ENCODE results near the gene CPT1A. TPM values are rescaled to one million over a fixed set of nuclear protein-coding genes. Genes with fewer than 3 reads are reported as not detected.

Gene CPT1A
- polyA plus RNA-seq, 1 of the 3 experiments (the other 2 are of a cell fraction) = 31.2 TPM

DNA sequence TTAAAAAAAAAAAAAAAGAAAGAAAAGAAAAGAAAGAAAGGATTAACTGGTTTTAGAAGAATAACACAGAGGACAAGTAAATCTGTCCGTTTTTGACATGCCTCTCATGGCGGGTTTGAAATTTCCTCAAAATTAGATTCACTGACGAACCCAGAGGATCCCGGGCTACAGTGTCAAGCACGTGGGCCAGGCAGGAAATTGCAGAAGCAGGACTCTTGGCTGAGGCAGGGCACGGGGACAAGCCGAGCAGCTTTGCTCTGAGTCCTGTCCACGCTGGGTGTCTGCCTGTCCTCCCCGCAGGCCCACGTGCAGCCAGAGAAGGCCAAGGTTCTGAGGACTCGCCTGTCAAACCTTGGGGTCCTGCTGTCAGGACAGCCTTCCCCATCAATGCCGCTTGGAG lies 132.7 kb downstream of the CPT1A start:
- H3K27me3 ChIP-seq (ENCODE audit: insufficient read depth) = no peaks in the 10 kb centered on the region
- no peaks in the 10 kb centered on the region for H3K79me2 ChIP-seq (ENCODE audit: insufficient read depth)
- CTCF ChIA-PET = no interaction called here

DNA sequence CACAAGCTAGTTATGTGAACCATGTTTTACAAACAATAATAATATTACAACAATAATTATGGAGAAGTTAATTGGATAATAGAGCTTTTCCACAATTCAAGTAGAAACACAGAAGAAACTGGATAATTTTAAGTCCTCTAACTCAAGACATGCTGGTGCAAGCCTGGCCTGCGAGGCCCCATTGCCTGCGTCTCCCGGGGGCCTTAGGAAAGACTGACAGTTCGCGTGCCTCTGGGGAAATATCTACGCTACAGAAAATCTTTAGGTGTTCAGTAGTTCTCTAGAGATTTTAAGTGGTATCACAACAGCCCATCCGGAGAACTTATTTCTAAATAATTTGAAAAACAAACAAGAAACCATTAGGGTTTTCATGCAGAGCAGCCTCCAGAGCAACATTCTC lies 134.2 kb downstream of the CPT1A start:
- no peaks in the 10 kb centered on the region for H3K27me3 ChIP-seq (ENCODE audit: insufficient read depth)
- no peaks in the 10 kb centered on the region for H3K9me2 ChIP-seq
- H4K20me1 ChIP-seq (ENCODE audit: insufficient read depth) = no peaks in the 10 kb centered on the region
- no peak overlapping the region for H3K9ac ChIP-seq
- no peak overlapping the region for H3K4me3 ChIP-seq (ENCODE audit: low read depth in 2 of 2, low read length in 1 of 2)
- CTCF ChIA-PET = interaction anchor here (0.7 to 1.3 kb wide), 2 partner anchors 17 to 18 kb away, joined by 3 read pairs; no protein-coding TSS in a partner anchor
- no peaks in the 10 kb centered on the region for H3F3A ChIP-seq (replicated peaks; ENCODE audit: insufficient read depth)
- no peak overlapping the region for H2AFZ ChIP-seq (ENCODE audit: low read depth)
- POLR2A ChIA-PET = no interaction called here
- no peaks in the 10 kb centered on the region for H3K79me2 ChIP-seq (ENCODE audit: insufficient read depth)
- no peak for DNase-seq
- TF ChIP-seq EP300 (IDR thresholded peaks at IDR 0.05; ENCODE audit: borderline replicate concordance in 1 of 2, low read depth in 1 of 2, low read length in 1 of 2) (no peak), MEF2A (IDR thresholded peaks at IDR 0.05; ENCODE audit: borderline replicate concordance, low read depth) (no peak), EZH2phosphoT487 (IDR thresholded peaks at IDR 0.05; ENCODE audit: borderline replicate concordance, low read depth) (no peak), YY1 (IDR thresholded peaks at IDR 0.05; ENCODE audit: low read depth) (no peak), RAD21 (IDR thresholded peaks at IDR 0.05; ENCODE audit: low read length) (no peak), FOXM1 (IDR thresholded peaks at IDR 0.05; ENCODE audit: low read depth) (no peak), CHD2 (IDR thresholded peaks at IDR 0.05; ENCODE audit: low read length, partially characterized antibody) (no peak), SMC3 (IDR thresholded peaks at IDR 0.05; ENCODE audit: low read depth, low read length) (no peak), TEAD4 (IDR thresholded peaks at IDR 0.05; ENCODE audit: borderline replicate concordance, insufficient read depth) (no peak), ELF1 (IDR thresholded peaks at IDR 0.05) (no peak), FOSL2 (IDR thresholded peaks at IDR 0.05; ENCODE audit: borderline replicate concordance, low read depth) (no peak), GATA2 (CRISPR knock-in tag; IDR thresholded peaks at IDR 0.05) (no peak), JUND (IDR thresholded peaks at IDR 0.05) (no peak)
- TF ChIP-seq, protein P1, sequence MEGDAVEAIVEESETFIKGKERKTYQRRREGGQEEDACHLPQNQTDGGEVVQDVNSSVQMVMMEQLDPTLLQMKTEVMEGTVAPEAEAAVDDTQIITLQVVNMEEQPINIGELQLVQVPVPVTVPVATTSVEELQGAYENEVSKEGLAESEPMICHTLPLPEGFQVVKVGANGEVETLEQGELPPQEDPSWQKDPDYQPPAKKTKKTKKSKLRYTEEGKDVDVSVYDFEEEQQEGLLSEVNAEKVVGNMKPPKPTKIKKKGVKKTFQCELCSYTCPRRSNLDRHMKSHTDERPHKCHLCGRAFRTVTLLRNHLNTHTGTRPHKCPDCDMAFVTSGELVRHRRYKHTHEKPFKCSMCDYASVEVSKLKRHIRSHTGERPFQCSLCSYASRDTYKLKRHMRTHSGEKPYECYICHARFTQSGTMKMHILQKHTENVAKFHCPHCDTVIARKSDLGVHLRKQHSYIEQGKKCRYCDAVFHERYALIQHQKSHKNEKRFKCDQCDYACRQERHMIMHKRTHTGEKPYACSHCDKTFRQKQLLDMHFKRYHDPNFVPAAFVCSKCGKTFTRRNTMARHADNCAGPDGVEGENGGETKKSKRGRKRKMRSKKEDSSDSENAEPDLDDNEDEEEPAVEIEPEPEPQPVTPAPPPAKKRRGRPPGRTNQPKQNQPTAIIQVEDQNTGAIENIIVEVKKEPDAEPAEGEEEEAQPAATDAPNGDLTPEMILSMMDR (IDR thresholded peaks at IDR 0.05) = no peak
- TF ChIP-seq, protein P2, sequence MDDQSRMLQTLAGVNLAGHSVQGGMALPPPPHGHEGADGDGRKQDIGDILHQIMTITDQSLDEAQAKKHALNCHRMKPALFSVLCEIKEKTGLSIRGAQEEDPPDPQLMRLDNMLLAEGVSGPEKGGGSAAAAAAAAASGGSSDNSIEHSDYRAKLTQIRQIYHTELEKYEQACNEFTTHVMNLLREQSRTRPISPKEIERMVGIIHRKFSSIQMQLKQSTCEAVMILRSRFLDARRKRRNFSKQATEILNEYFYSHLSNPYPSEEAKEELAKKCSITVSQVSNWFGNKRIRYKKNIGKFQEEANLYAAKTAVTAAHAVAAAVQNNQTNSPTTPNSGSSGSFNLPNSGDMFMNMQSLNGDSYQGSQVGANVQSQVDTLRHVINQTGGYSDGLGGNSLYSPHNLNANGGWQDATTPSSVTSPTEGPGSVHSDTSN (IDR thresholded peaks at IDR 0.05) = no peak
- 86% methylated on average over 7 of the region's 7 CpGs for WGBS (ENCODE audit: low lambda C conversion rate)
- peaks cover 0 to 9% of the 10 kb centered on the region in 2 experiments; a peak in 1 of 4 replicates for H3K4me1 ChIP-seq (ENCODE audit: control insufficient read depth in 1 of 2, insufficient read depth in 2 of 2, low read depth in 1 of 2, low read length in 1 of 2)
- H3K4me2 ChIP-seq = no peak overlapping the region
- no peaks in the 10 kb centered on the region for H3K9me3 ChIP-seq
- no peaks in the 10 kb centered on the region for H3K36me3 ChIP-seq (replicated peaks in 1 of 2; ENCODE audit: control insufficient read depth in 1 of 2, insufficient read depth in 2 of 2, low read length in 1 of 2)
- H3K27ac ChIP-seq (ENCODE audit: low read depth in 2 of 2, low read length in 1 of 2) = no peak overlapping the region

More for the DNA sequence above, 132.7 kb downstream of the CPT1A start:
- no peaks in the 10 kb centered on the region for H3F3A ChIP-seq (replicated peaks; ENCODE audit: insufficient read depth)
- no peaks in the 10 kb centered on the region for H3K36me3 ChIP-seq (replicated peaks in 1 of 2; ENCODE audit: control insufficient read depth in 1 of 2, insufficient read depth in 2 of 2, low read length in 1 of 2)
- POLR2A ChIA-PET = no interaction called here
- no peak for TF ChIP-seq RCOR1 (IDR thresholded peaks at IDR 0.05; ENCODE audit: low read length)
- TF ChIP-seq, protein P2 (IDR thresholded peaks at IDR 0.05) = no peak
- no peak for TF ChIP-seq MXI1 (IDR thresholded peaks at IDR 0.05; ENCODE audit: low read depth, low read length)
- TF ChIP-seq YY1 (IDR thresholded peaks at IDR 0.05; ENCODE audit: low read depth) = no peak
- no peak for TF ChIP-seq RAD21 (IDR thresholded peaks at IDR 0.05; ENCODE audit: low read length)
- TF ChIP-seq, protein P3, sequence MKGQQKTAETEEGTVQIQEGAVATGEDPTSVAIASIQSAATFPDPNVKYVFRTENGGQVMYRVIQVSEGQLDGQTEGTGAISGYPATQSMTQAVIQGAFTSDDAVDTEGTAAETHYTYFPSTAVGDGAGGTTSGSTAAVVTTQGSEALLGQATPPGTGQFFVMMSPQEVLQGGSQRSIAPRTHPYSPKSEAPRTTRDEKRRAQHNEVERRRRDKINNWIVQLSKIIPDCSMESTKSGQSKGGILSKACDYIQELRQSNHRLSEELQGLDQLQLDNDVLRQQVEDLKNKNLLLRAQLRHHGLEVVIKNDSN (IDR thresholded peaks at IDR 0.05; ENCODE audit: borderline replicate concordance, low read depth) = no peak
- TF ChIP-seq EP300 (IDR thresholded peaks at IDR 0.05; ENCODE audit: borderline replicate concordance in 1 of 2, low read depth in 1 of 2, low read length in 1 of 2) = no peak
- TF ChIP-seq NFIC (IDR thresholded peaks at IDR 0.05; ENCODE audit: borderline replicate concordance) = no peak
- no peak for TF ChIP-seq CHD2 (IDR thresholded peaks at IDR 0.05; ENCODE audit: low read length, partially characterized antibody)
- no peak for TF ChIP-seq RXRA (IDR thresholded peaks at IDR 0.05; ENCODE audit: borderline replicate concordance, low read depth)
- TF ChIP-seq SIN3A (IDR thresholded peaks at IDR 0.05; ENCODE audit: borderline replicate concordance, low read depth, low read length) = no peak
- WGBS (ENCODE audit: low lambda C conversion rate) = 81% methylated on average over 7 of the region's 12 CpGs
- no peaks in the 10 kb centered on the region for H4K20me1 ChIP-seq (ENCODE audit: insufficient read depth)
- H3K9me2 ChIP-seq = no peaks in the 10 kb centered on the region
- H3K4me2 ChIP-seq = no peak overlapping the region
- no peak overlapping the region for H2AFZ ChIP-seq (ENCODE audit: low read depth)
- no peak overlapping the region for H3K27ac ChIP-seq (ENCODE audit: low read depth in 2 of 2, low read length in 1 of 2)
- no peak for DNase-seq
- no peak overlapping the region for H3K4me3 ChIP-seq (ENCODE audit: low read depth in 2 of 2, low read length in 1 of 2)
- no peaks in the 10 kb centered on the region for H3K9me3 ChIP-seq
- no peak overlapping the region for H3K9ac ChIP-seq
- H3K4me1 ChIP-seq (ENCODE audit: control insufficient read depth in 1 of 2, insufficient read depth in 2 of 2, low read depth in 1 of 2, low read length in 1 of 2) = peaks cover 0 to 9% of the 10 kb centered on the region in 2 experiments; a peak in 1 of 4 replicates

Measured in SK-N-SH (cell line).